CD8-positive, alpha-beta memory T cell (primary cell): Measurements from ENCODE around the gene MAP3K5. TPM values are rescaled to one million over a fixed set of nuclear protein-coding genes. Genes with fewer than 3 reads are reported as not detected.

Experiments
- CTCF ChIA-PET: fragments of 350-600 bp; sonication (Branson Sonifier 250); formaldehyde crosslinking; loops from one replicate; lab custom pipeline; 2021; ENCODE audit warnings: antibody characterized with exemption; lab: Charles Lee
- POLR2A ChIA-PET: fragments of 350-600 bp; sonication (Branson Sonifier 250); formaldehyde crosslinking; loops from one replicate; lab custom pipeline; 2021; ENCODE audit warnings: antibody characterized with exemption; lab: Charles Lee
- DNase-seq, 5 donors: peaks; one replicate each; pipeline versions ENCODE4 v3.0.0 to v3.0.0-alpha.2; 2020 to 2022; ENCODE audit warnings: mixed read lengths in 1 of 5
- H3K27ac ChIP-seq: one replicate; pipeline ENCODE4 v1.7.0; 2013; ENCODE audit warnings: low read depth, mild to moderate bottlenecking, low read length, moderate library complexity
- H3K27me3 ChIP-seq: 2 replicates; pipeline ENCODE4 v1.7.0; 2013; ENCODE audit warnings: low read length, mild to moderate bottlenecking; ENCODE audit not compliant: insufficient read depth, poor library complexity, severe bottlenecking
- H3K36me3 ChIP-seq: 2 replicates; pipeline ENCODE4 v1.7.0; 2013; ENCODE audit warnings: mild to moderate bottlenecking, low read length, moderate library complexity; ENCODE audit not compliant: insufficient read depth
- H3K4me1 ChIP-seq: 2 replicates; pipeline ENCODE4 v1.7.0; 2013; ENCODE audit warnings: mild to moderate bottlenecking, low read length, moderate library complexity; ENCODE audit not compliant: insufficient read depth
- H3K4me3 ChIP-seq: 2 replicates; pipeline ENCODE4 v1.7.0; 2013; ENCODE audit warnings: mild to moderate bottlenecking, low read length
- H3K9me3 ChIP-seq: 2 replicates; pipeline ENCODE4 v1.7.0; 2013; ENCODE audit warnings: mild to moderate bottlenecking, low read length
- H3K27ac Mint-ChIP-seq, 8 donors: one replicate each; pipeline ENCODE4 v1.8.0; 2020 to 2021; ENCODE audit warnings: mixed read lengths in 8 of 8, mild to moderate bottlenecking in 6 of 8, inconsistent platforms in 3 of 8, moderate library complexity in 3 of 8
- H3K27me3 Mint-ChIP-seq, 2 donors: one replicate each; pipeline ENCODE4 v1.8.0; 2020 to 2021; ENCODE audit warnings: mixed read lengths in 2 of 2, mild to moderate bottlenecking in 1 of 2, moderate library complexity in 1 of 2
- H3K36me3 Mint-ChIP-seq, 3 donors: one replicate each; pipeline ENCODE4 v1.8.0; 2020 to 2021; ENCODE audit warnings: mixed read lengths in 3 of 3, inconsistent platforms in 1 of 3, mild to moderate bottlenecking in 1 of 3
- H3K4me1 Mint-ChIP-seq, 3 donors: one replicate each; pipeline ENCODE4 v1.8.0; 2020 to 2021; ENCODE audit warnings: mixed read lengths in 3 of 3, inconsistent platforms in 1 of 3, mild to moderate bottlenecking in 1 of 3
- H3K4me3 Mint-ChIP-seq, 7 donors: one replicate each; pipeline ENCODE4 v1.8.0; 2020 to 2021; ENCODE audit warnings: mixed read lengths in 7 of 7, mild to moderate bottlenecking in 6 of 7, moderate library complexity in 4 of 7, inconsistent platforms in 2 of 7
- H3K9me3 Mint-ChIP-seq, 5 donors: one replicate each; pipeline ENCODE4 v1.8.0; 2020 to 2022; ENCODE audit warnings: mixed read lengths in 5 of 5, mild to moderate bottlenecking in 3 of 5, moderate library complexity in 2 of 5, inconsistent platforms in 1 of 5
- polyA plus RNA-seq: library from polyadenylated mRNA; unstranded; fragments of 300-500 nt; fragmentation: Illumina TruSeq; gene quantifications from one replicate; pipeline ENCODE4 v1.2.3, GENCODE V29; 2021
- total RNA-seq, 2 experiments: library from RNA; stranded (reverse); gene quantifications; one replicate each; pipeline ENCODE4 v1.2.3, GENCODE V29; 2021

Gene MAP3K5
- total and polyA plus RNA-seq, 3 experiments from 2014 or later, result 12.6 to 19.9 (median 12.9) TPM

GRCh38 chr6:136710877-136711552, 81.3 kb downstream of the MAP3K5 start:
- H3K27me3 ChIP-seq, result no peaks in the 10 kb centered on the region
- no peaks in the 10 kb centered on the region for H3K4me1 ChIP-seq
- Mint-ChIP-seq H3K27ac (peak overlapping the region in 3 of 8 donors; percentile 21 to 88 (median 53)), H3K4me3 (no peak overlapping the region), H3K9me3 (peaks cover 0 to 2% (median 0%) of the 10 kb centered on the region in 5 donors), H3K27me3 (peaks cover 0 to 2% of the 10 kb centered on the region in 2 donors), H3K36me3 (peaks cover 0 to 27% (median 18%) of the 10 kb centered on the region in 3 donors), H3K4me1 (peaks cover 35 to 61% (median 41%) of the 10 kb centered on the region in 3 donors)
- H3K27ac ChIP-seq, result no peak overlapping the region
- no peak overlapping the region for H3K4me3 ChIP-seq
- CTCF ChIA-PET, result interaction anchor here (1.2 to 1.9 kb wide), 2 partner anchors 8 to 81 kb away, joined by 3 to 7 read pairs; partner anchors contain the start of gene MAP3K5
- no peaks in the 10 kb centered on the region for H3K9me3 ChIP-seq
- POLR2A ChIA-PET, result interaction anchor here (0.8 kb wide), 1 partner anchor 81 kb away, joined by 3 read pairs; the partner anchor contains the start of gene MAP3K5
- H3K36me3 ChIP-seq, result no peaks in the 10 kb centered on the region
- no peak for DNase-seq

GRCh38 chr6:136709429-136709828, 82.8 kb downstream of the MAP3K5 start:
- Mint-ChIP-seq H3K36me3 (peaks cover 0 to 28% (median 14%) of the 10 kb centered on the region in 3 donors), H3K4me1 (peaks cover 32 to 63% (median 36%) of the 10 kb centered on the region in 3 donors), H3K9me3 (peaks cover 0 to 2% (median 0%) of the 10 kb centered on the region in 5 donors), H3K4me3 (no peak overlapping the region), H3K27me3 (peaks cover 0 to 2% of the 10 kb centered on the region in 2 donors), H3K27ac (peak overlapping the region in 2 of 8 donors; percentile 17 to 44)
- ChIA-PET POLR2A (no interaction called here), CTCF (interaction anchor here (1.0 kb wide), 1 partner anchor 83 kb away, joined by 4 read pairs; the partner anchor contains the start of gene MAP3K5)
- no peaks in the 10 kb centered on the region for H3K4me1 ChIP-seq
- H3K27me3 ChIP-seq, result no peaks in the 10 kb centered on the region
- no peaks in the 10 kb centered on the region for H3K9me3 ChIP-seq
- no peak for DNase-seq
- H3K27ac ChIP-seq, result no peak overlapping the region
- no peaks in the 10 kb centered on the region for H3K36me3 ChIP-seq
- no peak overlapping the region for H3K4me3 ChIP-seq

GRCh38 chr6:136706430-136706829, 85.8 kb downstream of the MAP3K5 start:
- H3K4me1 ChIP-seq, result no peaks in the 10 kb centered on the region
- H3K4me3 ChIP-seq, result no peak overlapping the region
- Mint-ChIP-seq H3K9me3 (peaks cover 0 to 2% (median 0%) of the 10 kb centered on the region in 5 donors), H3K27me3 (peaks cover 0 to 2% of the 10 kb centered on the region in 2 donors), H3K36me3 (peaks cover 0 to 35% (median 11%) of the 10 kb centered on the region in 3 donors), H3K27ac (peak overlapping the region in 4 of 8 donors; percentile 13 to 69 (median 64)), H3K4me3 (no peak overlapping the region), H3K4me1 (peaks cover 36 to 67% (median 42%) of the 10 kb centered on the region in 3 donors)
- H3K27me3 ChIP-seq, result no peaks in the 10 kb centered on the region
- no peak for DNase-seq
- no peaks in the 10 kb centered on the region for H3K9me3 ChIP-seq
- H3K36me3 ChIP-seq, result no peaks in the 10 kb centered on the region
- POLR2A ChIA-PET, result interaction anchor here (0.5 kb wide), 1 partner anchor 10 kb away, joined by 3 read pairs; no protein-coding TSS in a partner anchor
- CTCF ChIA-PET, result interaction anchor here (0.9 kb wide), 1 partner anchor 63 kb away, joined by 3 read pairs; no protein-coding TSS in a partner anchor
- H3K27ac ChIP-seq, result no peak overlapping the region

DNA sequence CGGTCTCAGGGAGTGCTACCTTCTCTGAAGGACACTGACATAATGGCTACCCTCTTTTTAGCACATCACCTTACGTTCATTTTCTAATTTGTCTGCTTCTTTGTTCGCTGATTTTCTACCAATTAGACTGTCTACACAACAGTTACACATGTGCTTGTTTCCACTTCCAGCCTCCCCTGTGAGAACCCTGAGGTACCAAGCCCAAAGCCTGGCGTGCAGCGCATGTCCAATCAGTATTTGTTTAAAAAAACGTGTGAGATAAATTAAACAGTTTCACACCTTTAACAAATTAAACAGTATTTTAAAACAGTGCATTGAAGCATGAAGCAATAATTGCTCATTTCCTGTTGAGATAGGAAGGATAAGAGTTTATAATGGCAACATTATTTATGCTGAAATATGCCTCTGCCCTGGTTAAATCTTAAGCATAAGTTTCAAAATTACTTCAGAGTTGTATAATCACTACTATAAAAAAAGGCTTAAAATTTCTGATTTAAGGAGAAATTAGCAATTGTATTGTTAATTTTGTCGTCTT, 88.9 kb downstream of the MAP3K5 start:
- Mint-ChIP-seq H3K27me3 (peaks cover 0 to 2% of the 10 kb centered on the region in 2 donors), H3K4me1 (peaks cover 44 to 63% (median 55%) of the 10 kb centered on the region in 3 donors), H3K36me3 (peaks cover 0 to 37% (median 14%) of the 10 kb centered on the region in 3 donors), H3K27ac (peak overlapping the region in 2 of 8 donors; percentile 61), H3K9me3 (no peaks in the 10 kb centered on the region), H3K4me3 (no peak overlapping the region)
- no peak overlapping the region for H3K27ac ChIP-seq
- no peak overlapping the region for H3K4me3 ChIP-seq
- H3K36me3 ChIP-seq, result no peaks in the 10 kb centered on the region
- no peaks in the 10 kb centered on the region for H3K4me1 ChIP-seq
- ChIA-PET POLR2A (no interaction called here), CTCF (interaction anchor here (2.0 kb wide), 1 partner anchor 89 kb away, joined by 6 read pairs; the partner anchor contains the start of gene MAP3K5)
- H3K9me3 ChIP-seq, result no peaks in the 10 kb centered on the region
- no peaks in the 10 kb centered on the region for H3K27me3 ChIP-seq
- DNase-seq, result no peak

DNA sequence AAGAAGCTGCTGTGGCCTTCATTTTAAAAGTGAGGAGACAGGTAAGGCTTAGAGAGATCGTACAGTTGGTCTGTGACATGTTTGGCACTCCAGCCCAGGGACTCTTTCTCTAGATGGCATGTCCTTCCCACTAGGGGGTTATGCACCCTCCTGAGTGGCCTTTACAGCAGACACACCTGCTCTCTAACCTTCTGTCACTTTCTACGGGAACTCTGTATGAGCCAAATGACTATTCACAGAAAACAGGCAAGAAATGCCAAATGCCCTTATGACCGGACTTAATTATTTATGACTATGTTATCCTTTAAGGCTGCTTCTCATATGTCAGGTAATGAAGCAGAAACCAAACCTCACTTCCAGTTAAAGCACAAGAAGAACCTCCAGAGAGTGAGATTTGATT, 91.2 kb downstream of the MAP3K5 start:
- H3K27ac ChIP-seq, result no peak overlapping the region
- no peak for DNase-seq
- CTCF ChIA-PET, result interaction anchor here (2.0 to 5.0 kb wide), 2 partner anchors 57 to 90 kb away, joined by 5 to 34 read pairs; partner anchors contain the start of gene MAP3K5

GRCh38 chr6:136699358-136699757, 92.9 kb downstream of the MAP3K5 start:
- H3K4me3 Mint-ChIP-seq, result peak overlapping the region in 1 of 7 donors; percentile 6
- Histone ChIP-seq H3K9me3 (no peaks in the 10 kb centered on the region), H3K27ac (no peak overlapping the region), H3K36me3 (no peaks in the 10 kb centered on the region), H3K27me3 (no peaks in the 10 kb centered on the region), H3K4me3 (no peak overlapping the region), H3K4me1 (no peaks in the 10 kb centered on the region)
- ChIA-PET POLR2A (no interaction called here), CTCF (interaction anchor here (1.2 to 5.0 kb wide), 4 partner anchors 14 to 92 kb away, joined by 3 to 34 read pairs (median 5); partner anchors contain the start of gene MAP3K5)
- no peak for DNase-seq
- H3K27me3 Mint-ChIP-seq, result no peaks in the 10 kb centered on the region
- peaks cover 3 to 53% (median 18%) of the 10 kb centered on the region in 3 donors for H3K36me3 Mint-ChIP-seq
- peak overlapping the region in 2 of 8 donors; percentile 56 to 64 for H3K27ac Mint-ChIP-seq
- H3K4me1 Mint-ChIP-seq, result peaks cover 29 to 39% (median 37%) of the 10 kb centered on the region in 3 donors
- H3K9me3 Mint-ChIP-seq, result no peaks in the 10 kb centered on the region

More for the DNA sequence above, 91.2 kb downstream of the MAP3K5 start:
- H3K4me1 ChIP-seq, result no peaks in the 10 kb centered on the region
- Mint-ChIP-seq H3K36me3 (peaks cover 0 to 43% (median 12%) of the 10 kb centered on the region in 3 donors), H3K4me3 (no peak overlapping the region), H3K9me3 (no peaks in the 10 kb centered on the region), H3K27me3 (no peaks in the 10 kb centered on the region), H3K27ac (peak overlapping the region in 2 of 8 donors; percentile 5 to 20), H3K4me1 (peaks cover 29 to 44% (median 43%) of the 10 kb centered on the region in 3 donors)
- no peaks in the 10 kb centered on the region for H3K27me3 ChIP-seq
- POLR2A ChIA-PET, result no interaction called here
- H3K9me3 ChIP-seq, result no peaks in the 10 kb centered on the region
- no peaks in the 10 kb centered on the region for H3K36me3 ChIP-seq
- no peak overlapping the region for H3K4me3 ChIP-seq

DNA sequence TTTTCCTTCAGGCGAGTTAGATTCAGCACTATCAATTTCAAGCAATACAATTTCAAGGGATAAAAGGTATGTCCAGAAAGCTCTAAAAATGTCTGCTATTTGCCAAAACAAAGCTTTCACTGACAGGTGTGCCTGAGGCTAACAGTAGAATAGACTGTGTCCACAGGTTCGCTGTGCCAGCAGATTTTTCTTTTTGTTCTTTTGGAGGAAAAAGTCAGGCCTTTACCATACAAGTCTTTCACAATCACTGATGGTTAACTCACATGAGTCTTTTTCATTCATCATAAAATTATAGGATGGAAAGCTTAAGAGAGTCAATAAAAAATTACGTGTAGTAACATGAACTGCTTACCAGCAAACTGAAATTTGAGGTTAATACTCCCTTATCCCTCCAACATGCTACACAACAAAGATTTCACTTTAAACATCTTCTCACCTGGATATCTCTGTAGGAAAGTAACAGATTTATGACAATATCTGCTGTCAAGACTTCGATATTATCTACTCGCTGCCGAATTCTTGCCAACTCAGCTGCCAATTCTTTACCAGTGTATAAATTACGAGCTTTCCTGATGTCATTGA, 95.4 kb downstream of the MAP3K5 start:
- no peaks in the 10 kb centered on the region for H3K4me1 ChIP-seq
- ChIA-PET CTCF (interaction anchor here (5.0 kb wide), 1 partner anchor 95 kb away, joined by 34 read pairs; the partner anchor contains the start of gene MAP3K5), POLR2A (no interaction called here)
- H3K4me3 ChIP-seq, result no peak overlapping the region
- Mint-ChIP-seq H3K4me1 (peaks cover 22 to 26% (median 22%) of the 10 kb centered on the region in 3 donors), H3K27ac (no peak overlapping the region), H3K27me3 (no peaks in the 10 kb centered on the region), H3K36me3 (peaks cover 8 to 63% (median 16%) of the 10 kb centered on the region in 3 donors), H3K4me3 (no peak overlapping the region), H3K9me3 (no peaks in the 10 kb centered on the region)
- no peak overlapping the region for H3K27ac ChIP-seq
- no peaks in the 10 kb centered on the region for H3K27me3 ChIP-seq
- no peak for DNase-seq
- H3K36me3 ChIP-seq, result no peaks in the 10 kb centered on the region
- H3K9me3 ChIP-seq, result no peaks in the 10 kb centered on the region
